HG02623 (cell line): ENCODE results near the gene PIK3R2.

ENCODE experiments used
- ATAC-seq: cut with Tn5 transposase; IDR thresholded peaks from one replicate; pipeline ENCODE4 v1.9.1; 2021; ENCODE audit warnings: moderate library complexity; ENCODE audit not compliant: unreplicated experiment

PIK3R2 gene

GRCh38 chr19:18122860-18123795 lies 29.8 kb upstream of the PIK3R2 start:
- no peak for ATAC-seq

GRCh38 chr19:18123819-18124218 lies 29.1 kb upstream of the PIK3R2 start:
- ATAC-seq: no peak

GRCh38 chr19:18126097-18126496 lies 26.9 kb upstream of the PIK3R2 start:
- no peak for ATAC-seq

- no peak for ATAC-seq
Measured at GRCh38 chr19:18128044-18128443, 24.9 kb upstream of the PIK3R2 start.

GRCh38 chr19:18128805-18129204 lies 24.2 kb upstream of the PIK3R2 start:
- ATAC-seq: no peak

- ATAC-seq: no peak
Measured at GRCh38 chr19:18130523-18131242, 22.3 kb upstream of the PIK3R2 start.

GRCh38 chr19:18131841-18132596 lies 20.9 kb upstream of the PIK3R2 start:
- ATAC-seq: no peak

GRCh38 chr19:18135712-18136584 lies 17.0 kb upstream of the PIK3R2 start:
- ATAC-seq: no peak

- ATAC-seq: no peak
Measured at GRCh38 chr19:18137242-18137641, 15.7 kb upstream of the PIK3R2 start.

- no peak for ATAC-seq
Measured at GRCh38 chr19:18137657-18138339, 15.2 kb upstream of the PIK3R2 start.

- no peak for ATAC-seq
Measured at GRCh38 chr19:18140473-18140872, 12.5 kb upstream of the PIK3R2 start.

GRCh38 chr19:18141031-18141430 lies 11.9 kb upstream of the PIK3R2 start:
- no peak for ATAC-seq

- no peak for ATAC-seq
Measured at GRCh38 chr19:18143902-18144301, 9.1 kb upstream of the PIK3R2 start.

- no peak for ATAC-seq
Measured at GRCh38 chr19:18144361-18144760, 8.6 kb upstream of the PIK3R2 start.

- ATAC-seq: no peak
Measured at GRCh38 chr19:18144906-18145305, 8.1 kb upstream of the PIK3R2 start.

- no peak for ATAC-seq
Measured at GRCh38 chr19:18145391-18145999, 7.5 kb upstream of the PIK3R2 start.

GRCh38 chr19:18147396-18147795 lies 5.6 kb upstream of the PIK3R2 start:
- no peak for ATAC-seq

GRCh38 chr19:18149596-18149975 lies 3.4 kb upstream of the PIK3R2 start:
- ATAC-seq: no peak
